Loucy (cell line): ENCODE data around the gene TARBP2.
"Not testable (repeated sequence)": the region's sequence is repeated elsewhere in the genome, so short reads cannot be mapped to it uniquely, and the experiment has no call there.

ENCODE experiments used
- H2AFZ ChIP-seq: fragments of 200-600 bp; sonication (generic); 2 replicates; pipeline ENCODE4 v1.6.0; 2016; ENCODE audit warnings: antibody characterized with exemption, mild to moderate bottlenecking, low read length, moderate library complexity
- H3F3A ChIP-seq: fragments of 200-600 bp; 2 replicates; pipeline ENCODE4 v1.6.0; 2016; ENCODE audit warnings: antibody characterized with exemption, low read depth, mild to moderate bottlenecking
- H3K27me3 ChIP-seq: fragments of 200-600 bp; sonication (generic); 2 replicates; pipeline ENCODE4 v1.6.1; 2014; ENCODE audit warnings: low read length, mild to moderate bottlenecking; ENCODE audit not compliant: insufficient read depth, poor library complexity, severe bottlenecking
- H3K36me3 ChIP-seq: fragments of 200-600 bp; sonication (generic); 2 replicates; pipeline ENCODE4 v1.6.1; 2016; ENCODE audit warnings: low read length; ENCODE audit not compliant: insufficient read depth
- H3K4me1 ChIP-seq: fragments of 200-600 bp; sonication (generic); 2 replicates; pipeline ENCODE4 v1.5.1; 2014; ENCODE audit warnings: low read length, mild to moderate bottlenecking; ENCODE audit not compliant: insufficient read depth, poor library complexity, severe bottlenecking
- H3K4me2 ChIP-seq: fragments of 200-600 bp; sonication (generic); 2 replicates; pipeline ENCODE4 v1.6.0; 2014; ENCODE audit warnings: antibody characterized with exemption, low read length, low read depth, mild to moderate bottlenecking; ENCODE audit not compliant: poor library complexity, severe bottlenecking
- H3K4me3 ChIP-seq: fragments of 200-600 bp; sonication (generic); 2 replicates; pipeline ENCODE4 v1.5.1; 2014; ENCODE audit warnings: low read length, mild to moderate bottlenecking, mixed read lengths; ENCODE audit not compliant: poor library complexity, severe bottlenecking
- H3K79me2 ChIP-seq: fragments of 200-600 bp; sonication (generic); 2 replicates; pipeline ENCODE4 v1.6.1; 2014; ENCODE audit warnings: low read length; ENCODE audit not compliant: insufficient read depth
- H3K9ac ChIP-seq: fragments of 200-600 bp; sonication (generic); 2 replicates; pipeline ENCODE4 v1.6.0; 2014; ENCODE audit warnings: mild to moderate bottlenecking, low read depth, low read length, moderate library complexity; ENCODE audit not compliant: poor library complexity, severe bottlenecking
- H3K9me2 ChIP-seq: fragments of 200-600 bp; sonication (generic); replicated peaks from 2 replicates; pipeline ENCODE4 v1.6.1; 2016; ENCODE audit warnings: low read depth, low read length, mixed read lengths
- H3K9me3 ChIP-seq: fragments of 200-600 bp; sonication (generic); 2 replicates; pipeline ENCODE4 v1.6.1; 2014; ENCODE audit warnings: mild to moderate bottlenecking, antibody characterized with exemption, low read length, low read depth; ENCODE audit not compliant: insufficient read depth
- H4K20me1 ChIP-seq: fragments of 200-600 bp; sonication (generic); 2 replicates; pipeline ENCODE4 v1.6.0; 2014; ENCODE audit warnings: antibody characterized with exemption, low read length, mild to moderate bottlenecking; ENCODE audit not compliant: insufficient read depth, poor library complexity, severe bottlenecking
- CTCF ChIP-seq: fragments of 200-600 bp; sonication (generic); conservative IDR thresholded peaks from 2 replicates; pipeline ENCODE4 v1.5.1; 2014; ENCODE audit warnings: mild to moderate bottlenecking, antibody characterized with exemption, low read length
- EZH2phosphoT487 ChIP-seq: fragments of 200-600 bp; IDR thresholded peaks from 2 replicates; pipeline ENCODE4 v1.6.1; 2018; ENCODE audit warnings: antibody characterized with exemption, mild to moderate bottlenecking, moderate library complexity, borderline replicate concordance

The TARBP2 gene

DNA sequence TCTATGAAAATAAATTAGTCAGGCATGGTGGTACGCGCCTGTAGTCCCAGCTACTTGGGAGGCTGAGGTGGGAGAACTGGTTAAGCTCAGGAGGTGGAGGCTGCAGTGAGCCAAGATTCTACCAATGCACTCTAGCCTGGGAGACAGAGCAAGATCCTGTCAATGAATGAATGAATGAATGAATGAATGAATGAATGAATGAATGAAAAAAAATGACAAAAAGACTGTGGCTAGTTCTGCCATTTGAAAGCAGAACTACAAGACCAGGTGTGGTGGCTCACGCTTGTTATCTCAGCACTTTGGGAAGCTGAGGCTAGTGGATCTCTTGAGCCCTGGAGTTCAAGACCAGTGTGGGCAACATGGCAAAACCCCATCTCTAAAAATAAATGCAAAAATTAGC is 38.4 kb downstream of the TARBP2 start:
- no peak overlapping the region for H3K4me3 ChIP-seq
- H3K4me2 ChIP-seq = no peak overlapping the region
- no peaks in the 10 kb centered on the region for H3K79me2 ChIP-seq

GRCh38 chr12:53543539-53543938 is 42.5 kb downstream of the TARBP2 start:
- no peak overlapping the region for H3K9ac ChIP-seq
- no peaks in the 10 kb centered on the region for H3K9me2 ChIP-seq
- H4K20me1 ChIP-seq = no peaks in the 10 kb centered on the region
- no peak overlapping the region for H3K4me3 ChIP-seq
- H3K9me3 ChIP-seq = no peaks in the 10 kb centered on the region
- H3K4me1 ChIP-seq = no peaks in the 10 kb centered on the region
- peaks cover 21% of the 10 kb centered on the region; the same call in 1 of the 2 replicates for H3K36me3 ChIP-seq
- TF ChIP-seq EZH2phosphoT487 = no peak
- TF ChIP-seq CTCF = peak; percentile 90
- H3K27me3 ChIP-seq = no peaks in the 10 kb centered on the region
- no peaks in the 10 kb centered on the region for H3K79me2 ChIP-seq
- no peak overlapping the region for H3K4me2 ChIP-seq
- H3F3A ChIP-seq = no peaks in the 10 kb centered on the region
- no peak overlapping the region for H2AFZ ChIP-seq

More for the DNA sequence above, 38.4 kb downstream of the TARBP2 start:
- no peak for TF ChIP-seq CTCF
- TF ChIP-seq EZH2phosphoT487 = no peak
- no peaks in the 10 kb centered on the region for H3K9me3 ChIP-seq
- H3K36me3 ChIP-seq = peaks cover 49% of the 10 kb centered on the region; the same call in 1 of the 2 replicates
- H3K9me2 ChIP-seq = no peaks in the 10 kb centered on the region
- H3K9ac ChIP-seq = no peak overlapping the region
- no peak overlapping the region for H2AFZ ChIP-seq
- H3F3A ChIP-seq = no peaks in the 10 kb centered on the region
- H4K20me1 ChIP-seq = no peaks in the 10 kb centered on the region
- no peaks in the 10 kb centered on the region for H3K27me3 ChIP-seq
- H3K4me1 ChIP-seq = no peaks in the 10 kb centered on the region

DNA sequence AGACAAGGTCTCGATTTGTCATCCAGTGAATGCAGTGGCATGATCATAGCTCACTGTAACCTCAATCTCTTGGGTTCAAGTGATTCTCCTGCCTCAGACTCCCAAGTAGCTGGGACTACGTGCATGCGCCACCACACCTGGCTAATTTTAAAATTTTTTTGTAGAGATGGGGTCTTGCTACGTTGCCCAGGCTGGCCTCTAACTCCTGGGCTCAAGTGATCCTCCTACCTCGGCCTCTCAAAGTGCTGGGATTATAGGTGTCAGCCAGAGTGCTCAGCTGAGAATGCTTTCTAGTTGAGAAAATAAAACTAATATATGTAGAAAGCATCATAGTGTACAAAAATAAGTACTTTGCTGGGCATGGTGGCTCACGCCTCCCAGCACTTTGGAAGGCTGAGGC is 47.3 kb downstream of the TARBP2 start:
- H3K36me3 ChIP-seq = not testable (repeated sequence)

DNA sequence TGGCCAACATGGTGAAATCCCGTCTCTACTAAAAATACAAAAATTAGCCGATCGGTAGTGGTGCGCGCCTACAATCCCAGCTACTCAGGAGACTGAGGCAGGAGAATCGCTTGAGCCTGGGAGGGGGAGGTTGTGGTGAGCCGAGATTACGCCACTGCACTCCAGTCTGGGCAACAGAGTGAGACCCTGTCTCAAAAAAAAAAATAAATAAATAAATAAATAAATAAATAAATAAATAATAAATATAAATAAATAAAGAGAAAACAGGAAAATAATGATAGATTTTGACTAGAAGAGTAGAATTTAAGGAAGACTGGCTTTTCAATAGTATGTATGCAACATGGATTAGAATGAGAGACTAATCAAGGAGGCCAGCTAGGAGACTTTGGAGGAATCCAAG is 49.0 kb downstream of the TARBP2 start:
- not testable (repeated sequence) for H3K9me2 ChIP-seq, H3K9ac ChIP-seq, H3F3A ChIP-seq, H4K20me1 ChIP-seq, H2AFZ ChIP-seq, H3K4me3 ChIP-seq, H3K27me3 ChIP-seq, H3K9me3 ChIP-seq, H3K79me2 ChIP-seq, H3K36me3 ChIP-seq, H3K4me2 ChIP-seq, H3K4me1 ChIP-seq

More for the DNA sequence above, 47.3 kb downstream of the TARBP2 start:
- not testable (repeated sequence) for H3K4me3 ChIP-seq, H3K4me1 ChIP-seq, H3K27me3 ChIP-seq, H3K9ac ChIP-seq, H3K9me2 ChIP-seq, H3K79me2 ChIP-seq, H3K4me2 ChIP-seq, H2AFZ ChIP-seq, H3F3A ChIP-seq, H4K20me1 ChIP-seq, H3K9me3 ChIP-seq
